ENCODE results near the gene RALGAPB.

GRCh38 chr20:38497246-38497935 lies 24.7 kb downstream of the RALGAPB start:
- TF ChIP-seq POLR2A (IDR thresholded peaks at IDR 0.05), result no peak
- no peak for TF ChIP-seq CTCF (IDR thresholded peaks at IDR 0.05 in 8 of 11, conservative IDR thresholded peaks at IDR 0.05 in 3 of 11)
- TF ChIP-seq POLR2AphosphoS5 (IDR thresholded peaks at IDR 0.05), result no peak

Data from spleen (tissue), 7 donors.